BE2C (cell line): ENCODE results near the gene KANSL2.

ENCODE experiments used
- DNase-seq: peaks from one replicate; pipeline ENCODE4 v3.0.0-alpha.2; 2020
- H3K27me3 ChIP-seq: fragments of 250-450 bp; sonication (Bioruptor Pico); 2 replicates; pipeline ENCODE4 v1.5.1; 2020; ENCODE audit warnings: mild to moderate bottlenecking
- H3K36me3 ChIP-seq: fragments of 250-450 bp; sonication (Bioruptor Pico); 2 replicates; pipeline ENCODE4 v1.5.1; 2020; ENCODE audit warnings: mild to moderate bottlenecking
- H3K4me1 ChIP-seq: fragments of 250-450 bp; sonication (Bioruptor Pico); 2 replicates; pipeline ENCODE4 v1.5.1; 2020
- H3K4me3 ChIP-seq: 2 replicates; pipeline ENCODE4 v1.5.1; 2011; ENCODE audit warnings: low read depth, low read length
- H3K9me3 ChIP-seq: fragments of 250-450 bp; sonication (Bioruptor Pico); 2 replicates; pipeline ENCODE4 v1.5.1; 2020
- TF ChIP-seq, protein P1 (sequence below): IDR thresholded peaks from 2 replicates; pipeline ENCODE4 v1.5.1; 2012; ENCODE audit warnings: mild to moderate bottlenecking, low read depth, low read length

KANSL2 gene

GRCh38 chr12:48691826-48692487, 9.9 kb upstream of the KANSL2 start:
- Histone ChIP-seq H3K4me1 (no peaks in the 10 kb centered on the region), H3K9me3 (no peaks in the 10 kb centered on the region; the same call in 1 of the 2 replicates), H3K36me3 (peaks cover 68% of the 10 kb centered on the region), H3K4me3 (no peak overlapping the region), H3K27me3 (no peaks in the 10 kb centered on the region)
- DNase-seq, result no peak
- TF ChIP-seq, protein P1, sequence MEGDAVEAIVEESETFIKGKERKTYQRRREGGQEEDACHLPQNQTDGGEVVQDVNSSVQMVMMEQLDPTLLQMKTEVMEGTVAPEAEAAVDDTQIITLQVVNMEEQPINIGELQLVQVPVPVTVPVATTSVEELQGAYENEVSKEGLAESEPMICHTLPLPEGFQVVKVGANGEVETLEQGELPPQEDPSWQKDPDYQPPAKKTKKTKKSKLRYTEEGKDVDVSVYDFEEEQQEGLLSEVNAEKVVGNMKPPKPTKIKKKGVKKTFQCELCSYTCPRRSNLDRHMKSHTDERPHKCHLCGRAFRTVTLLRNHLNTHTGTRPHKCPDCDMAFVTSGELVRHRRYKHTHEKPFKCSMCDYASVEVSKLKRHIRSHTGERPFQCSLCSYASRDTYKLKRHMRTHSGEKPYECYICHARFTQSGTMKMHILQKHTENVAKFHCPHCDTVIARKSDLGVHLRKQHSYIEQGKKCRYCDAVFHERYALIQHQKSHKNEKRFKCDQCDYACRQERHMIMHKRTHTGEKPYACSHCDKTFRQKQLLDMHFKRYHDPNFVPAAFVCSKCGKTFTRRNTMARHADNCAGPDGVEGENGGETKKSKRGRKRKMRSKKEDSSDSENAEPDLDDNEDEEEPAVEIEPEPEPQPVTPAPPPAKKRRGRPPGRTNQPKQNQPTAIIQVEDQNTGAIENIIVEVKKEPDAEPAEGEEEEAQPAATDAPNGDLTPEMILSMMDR, result no peak

GRCh38 chr12:48690990-48691389, 9.0 kb upstream of the KANSL2 start:
- no peak for DNase-seq
- H3K4me3 ChIP-seq, result no peak overlapping the region
- TF ChIP-seq, protein P1, result no peak
- H3K4me1 ChIP-seq, result no peaks in the 10 kb centered on the region
- no peaks in the 10 kb centered on the region for H3K27me3 ChIP-seq
- no peaks in the 10 kb centered on the region; the same call in 1 of the 2 replicates for H3K9me3 ChIP-seq
- H3K36me3 ChIP-seq, result peaks cover 61% of the 10 kb centered on the region

DNA sequence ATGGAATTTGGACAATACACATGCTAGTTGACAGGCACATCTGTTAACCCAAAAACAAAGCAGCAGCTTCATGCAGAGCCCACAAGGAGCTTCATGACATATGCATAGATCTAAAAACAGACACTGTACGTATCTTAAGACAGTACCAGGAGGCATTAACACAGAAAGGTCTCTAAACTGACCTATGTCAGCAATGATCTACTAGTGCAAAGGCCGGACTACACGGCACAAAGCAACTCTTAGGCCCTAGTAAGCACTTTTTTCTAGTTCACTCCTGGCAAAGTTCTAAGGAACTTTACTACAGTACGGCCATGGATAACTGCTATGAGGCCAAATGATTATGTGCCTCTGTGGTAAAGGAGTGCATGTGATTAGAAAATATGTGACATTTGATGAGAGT, 8.4 kb upstream of the KANSL2 start:
- Histone ChIP-seq H3K9me3 (no peaks in the 10 kb centered on the region; the same call in 1 of the 2 replicates), H3K4me3 (no peak overlapping the region), H3K4me1 (no peaks in the 10 kb centered on the region), H3K36me3 (peaks cover 56% of the 10 kb centered on the region), H3K27me3 (no peaks in the 10 kb centered on the region)
- no peak for DNase-seq
- TF ChIP-seq, protein P1, result no peak

DNA sequence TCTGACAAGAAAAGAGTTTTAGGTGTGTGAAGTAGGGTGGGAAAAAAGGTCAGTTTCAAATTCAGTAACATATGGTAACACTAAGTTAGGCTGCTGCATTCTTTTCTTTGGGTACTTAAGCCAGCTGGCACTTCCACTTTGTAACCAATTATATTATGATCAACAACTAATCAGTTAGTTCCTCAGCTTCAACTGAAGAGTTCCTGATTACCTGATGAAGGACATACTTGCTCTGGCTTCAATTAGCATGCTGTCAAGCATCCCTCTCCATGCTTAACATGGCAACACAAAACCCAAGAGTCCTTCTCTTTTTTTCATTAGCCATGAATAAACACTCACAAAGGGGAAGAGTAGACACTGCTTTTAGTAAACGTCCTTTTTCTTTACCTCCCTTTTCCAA, 6.8 kb upstream of the KANSL2 start:
- no peak for DNase-seq
- Histone ChIP-seq H3K27me3 (no peaks in the 10 kb centered on the region), H3K4me3 (no peak overlapping the region), H3K4me1 (no peaks in the 10 kb centered on the region), H3K36me3 (peaks cover 40% of the 10 kb centered on the region), H3K9me3 (no peaks in the 10 kb centered on the region; the same call in 1 of the 2 replicates)
- TF ChIP-seq, protein P1, result no peak

GRCh38 chr12:48687592-48687991, 5.6 kb upstream of the KANSL2 start:
- Histone ChIP-seq H3K36me3 (peaks cover 29% of the 10 kb centered on the region), H3K4me3 (no peak overlapping the region), H3K9me3 (no peaks in the 10 kb centered on the region; the same call in 1 of the 2 replicates), H3K27me3 (no peaks in the 10 kb centered on the region), H3K4me1 (no peaks in the 10 kb centered on the region)
- DNase-seq, result no peak
- TF ChIP-seq, protein P1, result no peak

- DNase-seq, result no peak
- Histone ChIP-seq H3K4me3 (no peak overlapping the region), H3K4me1 (no peaks in the 10 kb centered on the region), H3K27me3 (no peaks in the 10 kb centered on the region), H3K9me3 (no peaks in the 10 kb centered on the region; the same call in 1 of the 2 replicates), H3K36me3 (peaks cover 23% of the 10 kb centered on the region)
- TF ChIP-seq, protein P1, result no peak
These were observed 4.7 kb upstream of the KANSL2 start for GRCh38 chr12:48686615-48687334.
